Progenitor cell of endocrine pancreas (in vitro differentiated cells): Measurements from ENCODE around the gene PISD. TPM values are rescaled to one million over a fixed set of nuclear protein-coding genes. Genes with fewer than 3 reads are reported as not detected.

ENCODE experiments used
- DNase-seq: peaks from one replicate; pipeline ENCODE4 v3.0.0; 2021; ENCODE audit warnings: low spot score; ENCODE audit not compliant: unreplicated experiment
- H3K27ac Mint-ChIP-seq: 2 replicates; pipeline ENCODE4 v1.8.0; 2021; ENCODE audit warnings: mild to moderate bottlenecking, moderate library complexity, mixed read lengths
- H3K27me3 Mint-ChIP-seq: 2 replicates; pipeline ENCODE4 v1.8.0; 2021; ENCODE audit warnings: mixed read lengths
- H3K36me3 Mint-ChIP-seq: 2 replicates; pipeline ENCODE4 v1.8.0; 2022; ENCODE audit warnings: mixed read lengths; ENCODE audit not compliant: insufficient read depth
- H3K4me1 Mint-ChIP-seq: 2 replicates; pipeline ENCODE4 v1.8.0; 2021; ENCODE audit warnings: low read depth, mixed read lengths
- H3K4me3 Mint-ChIP-seq: 2 replicates; pipeline ENCODE4 v1.8.0; 2021; ENCODE audit warnings: low read depth, mild to moderate bottlenecking, moderate library complexity, mixed read lengths
- H3K9me3 Mint-ChIP-seq: 2 replicates; pipeline ENCODE4 v1.8.0; 2021; ENCODE audit warnings: low read depth, mixed read lengths
- total RNA-seq: library from RNA; stranded (reverse); gene quantifications from 2 replicates; pipeline ENCODE4 v1.2.1, GENCODE V29; 2021
- TF ChIP-seq, protein P1 (sequence below): fragments of 200-600 bp; sonication (generic); IDR thresholded peaks from one replicate; pipeline ENCODE4 v1.5.0; 2021; ENCODE audit warnings: antibody characterized with exemption, mild to moderate bottlenecking; ENCODE audit not compliant: unreplicated experiment

The PISD gene
- total RNA-seq, 1 donor from 2014 or later: 46.6 TPM

GRCh38 chr22:31625661-31626426, 36.2 kb downstream of the PISD start:
- no peak for DNase-seq
- Mint-ChIP-seq H3K4me3 (no peak overlapping the region), H3K27me3 (no peaks in the 10 kb centered on the region), H3K27ac (peak overlapping the region; percentile 78), H3K4me1 (peaks cover 22% of the 10 kb centered on the region), H3K9me3 (no peaks in the 10 kb centered on the region), H3K36me3 (no peaks in the 10 kb centered on the region)
- TF ChIP-seq, protein P1, sequence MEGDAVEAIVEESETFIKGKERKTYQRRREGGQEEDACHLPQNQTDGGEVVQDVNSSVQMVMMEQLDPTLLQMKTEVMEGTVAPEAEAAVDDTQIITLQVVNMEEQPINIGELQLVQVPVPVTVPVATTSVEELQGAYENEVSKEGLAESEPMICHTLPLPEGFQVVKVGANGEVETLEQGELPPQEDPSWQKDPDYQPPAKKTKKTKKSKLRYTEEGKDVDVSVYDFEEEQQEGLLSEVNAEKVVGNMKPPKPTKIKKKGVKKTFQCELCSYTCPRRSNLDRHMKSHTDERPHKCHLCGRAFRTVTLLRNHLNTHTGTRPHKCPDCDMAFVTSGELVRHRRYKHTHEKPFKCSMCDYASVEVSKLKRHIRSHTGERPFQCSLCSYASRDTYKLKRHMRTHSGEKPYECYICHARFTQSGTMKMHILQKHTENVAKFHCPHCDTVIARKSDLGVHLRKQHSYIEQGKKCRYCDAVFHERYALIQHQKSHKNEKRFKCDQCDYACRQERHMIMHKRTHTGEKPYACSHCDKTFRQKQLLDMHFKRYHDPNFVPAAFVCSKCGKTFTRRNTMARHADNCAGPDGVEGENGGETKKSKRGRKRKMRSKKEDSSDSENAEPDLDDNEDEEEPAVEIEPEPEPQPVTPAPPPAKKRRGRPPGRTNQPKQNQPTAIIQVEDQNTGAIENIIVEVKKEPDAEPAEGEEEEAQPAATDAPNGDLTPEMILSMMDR: no peak

DNA sequence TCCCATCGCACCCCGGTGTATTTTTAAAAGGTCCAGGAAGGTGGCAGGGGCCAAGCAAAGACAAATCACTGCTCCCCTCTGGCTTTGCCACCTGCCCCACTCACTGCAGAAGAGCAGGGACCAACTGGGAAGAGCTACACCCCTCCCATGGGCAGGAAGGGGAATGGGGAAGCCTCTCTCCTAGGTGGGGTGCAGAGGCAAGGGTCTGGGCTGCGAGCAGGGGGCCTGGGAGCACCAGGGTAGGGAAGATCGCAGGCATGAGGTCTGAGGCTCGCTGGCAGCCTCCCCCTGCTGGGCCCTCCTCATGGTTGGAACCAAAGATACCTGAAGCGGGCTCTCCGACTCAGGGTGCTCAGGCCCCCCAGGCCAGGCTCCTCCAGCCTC, 36.8 kb downstream of the PISD start:
- Mint-ChIP-seq H3K9me3 (no peaks in the 10 kb centered on the region), H3K27ac (no peak overlapping the region), H3K27me3 (no peaks in the 10 kb centered on the region), H3K4me1 (peaks cover 21% of the 10 kb centered on the region), H3K36me3 (no peaks in the 10 kb centered on the region), H3K4me3 (no peak overlapping the region)
- TF ChIP-seq, protein P1: no peak
- DNase-seq: no peak

DNA sequence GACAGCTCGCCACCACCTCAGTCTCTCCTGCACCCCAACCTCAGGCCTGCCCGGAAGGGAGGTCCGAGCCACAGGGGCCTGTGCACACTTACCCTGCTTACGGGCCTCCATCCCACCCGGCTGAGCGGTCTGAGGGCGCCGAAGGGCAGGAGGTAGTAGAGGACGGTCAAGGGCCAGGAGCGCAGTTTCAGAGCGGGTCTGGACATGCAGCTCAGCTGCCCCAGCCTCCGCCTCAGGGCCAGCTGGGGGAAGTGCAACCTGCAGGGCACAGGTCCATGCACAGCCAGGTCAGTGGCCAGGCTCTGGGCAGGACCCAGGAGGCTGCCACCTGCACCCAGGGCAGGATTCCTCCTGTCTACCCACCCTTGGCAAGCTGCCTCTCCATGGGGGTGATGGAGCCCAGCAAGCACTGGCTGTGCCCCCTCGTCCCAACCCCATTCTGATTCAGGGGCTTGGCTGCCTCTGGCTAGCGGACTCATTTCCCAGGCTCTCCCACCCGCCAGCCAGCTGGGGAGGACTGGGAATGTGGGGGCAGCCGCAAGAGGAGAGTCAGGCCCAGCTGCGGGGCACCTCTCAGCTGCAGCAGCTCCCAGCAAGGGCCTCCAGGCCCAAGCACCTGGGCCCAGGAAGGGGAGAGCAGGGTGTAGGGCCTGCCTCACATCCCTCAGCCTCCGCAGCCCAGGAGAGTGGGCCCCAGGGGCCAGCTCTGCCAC, 38.3 kb downstream of the PISD start:
- no peak for DNase-seq

GRCh38 chr22:31622980-31623379, 39.0 kb downstream of the PISD start:
- no peak for DNase-seq
- Mint-ChIP-seq H3K36me3 (peaks cover 4% of the 10 kb centered on the region), H3K27me3 (no peaks in the 10 kb centered on the region), H3K27ac (peak overlapping the region; percentile 33), H3K4me3 (no peak overlapping the region), H3K9me3 (no peaks in the 10 kb centered on the region), H3K4me1 (peaks cover 21% of the 10 kb centered on the region)
- TF ChIP-seq, protein P1: no peak

More for the DNA sequence above, 38.3 kb downstream of the PISD start:
- Mint-ChIP-seq H3K4me3 (no peak overlapping the region), H3K36me3 (peaks cover 4% of the 10 kb centered on the region), H3K27me3 (no peaks in the 10 kb centered on the region), H3K9me3 (no peaks in the 10 kb centered on the region), H3K27ac (peak overlapping the region; percentile 33), H3K4me1 (peaks cover 21% of the 10 kb centered on the region)
- TF ChIP-seq, protein P1: no peak

DNA sequence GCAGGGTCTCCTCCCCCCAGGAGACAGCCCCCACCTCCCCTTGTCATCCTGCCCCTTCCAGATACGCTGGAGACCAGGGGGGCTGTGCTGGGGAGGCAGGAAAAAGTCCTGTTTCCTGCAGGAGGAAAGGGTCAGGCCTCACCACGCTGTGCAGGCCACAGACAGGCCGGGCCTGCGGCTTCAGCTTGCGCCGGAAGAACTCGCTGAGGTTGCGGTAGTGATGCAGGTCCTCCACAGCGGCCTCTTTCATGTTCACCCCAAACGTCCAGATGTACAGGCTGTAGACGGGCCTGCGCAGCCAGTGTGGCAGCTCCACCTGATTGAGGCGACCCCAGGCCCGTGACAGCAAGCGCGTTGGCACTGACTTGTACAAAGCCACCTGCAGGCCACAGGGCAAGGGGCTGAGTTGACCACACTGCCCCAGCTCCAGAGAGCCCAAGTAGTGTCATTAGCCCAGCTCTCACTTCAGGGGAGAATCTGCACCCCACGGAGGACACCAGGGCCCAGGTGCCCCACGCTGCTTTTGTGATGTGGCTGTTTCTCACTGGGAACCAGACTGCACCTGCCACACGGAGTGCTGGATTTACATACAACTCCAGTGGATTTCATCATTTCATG, 40.4 kb downstream of the PISD start:
- H3K27me3 Mint-ChIP-seq: no peaks in the 10 kb centered on the region
- H3K4me1 Mint-ChIP-seq: peaks cover 16% of the 10 kb centered on the region
- no peaks in the 10 kb centered on the region for H3K9me3 Mint-ChIP-seq
- no peak overlapping the region for H3K27ac Mint-ChIP-seq
- TF ChIP-seq, protein P1: no peak
- peaks cover 4% of the 10 kb centered on the region for H3K36me3 Mint-ChIP-seq
- no peak overlapping the region for H3K4me3 Mint-ChIP-seq
- DNase-seq: no peak
